SK-N-SH (cell line): Measurements from ENCODE around the gene IGSF23. TPM values are rescaled to one million over a fixed set of nuclear protein-coding genes. Genes with fewer than 3 reads are reported as not detected.

ENCODE experiments used
- CTCF ChIA-PET: fragments of 300-600, 350-600 bp; formaldehyde crosslinking; extraction: SDS; loops from one replicate; lab custom pipeline; 2021; lab: Yijun Ruan, JAX
- POLR2A ChIA-PET: fragments of 350-600 bp; sonication (Branson Sonifier 250); formaldehyde crosslinking; extraction: SDS; loops from one replicate; lab custom pipeline; 2020; ENCODE audit warnings: antibody characterized with exemption, inconsistent platforms; lab: Yijun Ruan, JAX
- DNase-seq: peaks from one replicate; pipeline ENCODE4 v3.0.0; 2012
- H2AFZ ChIP-seq: fragments of 200-600 bp; sonication (generic); 2 replicates; pipeline ENCODE4 v1.8.1; 2016; ENCODE audit warnings: antibody characterized with exemption, mild to moderate bottlenecking, low read depth
- H3F3A ChIP-seq: fragments of 200-600 bp; sonication (generic); replicated peaks from 2 replicates; pipeline ENCODE3; 2016; ENCODE audit warnings: antibody characterized with exemption, mild to moderate bottlenecking; ENCODE audit not compliant: insufficient read depth
- H3K27ac ChIP-seq, 2 experiments: fragments of 200-500 bp in 1 of 2; fragments of 200-600 bp in 1 of 2; sonication (Bioruptor generic) in 1 of 2; sonication (generic), shearing (Covaris generic) in 1 of 2; 2 replicates each; pipeline versions ENCODE4 v1.5.1 to v1.6.1; 2014 to 2016; ENCODE audit warnings: low read depth in 2 of 2, inconsistent platforms in 1 of 2, low read length in 1 of 2, mild to moderate bottlenecking in 1 of 2, mixed read lengths in 1 of 2
- H3K27me3 ChIP-seq: fragments of 200-600 bp; sonication (generic), shearing (Covaris generic); 2 replicates; pipeline ENCODE4 v1.6.1; 2016; ENCODE audit warnings: mixed run types; ENCODE audit not compliant: insufficient read depth
- H3K36me3 ChIP-seq, 2 experiments: fragments of 200-500 bp in 1 of 2; fragments of 200-600 bp in 1 of 2; sonication (Bioruptor generic) in 1 of 2; sonication (generic) in 1 of 2; replicated peaks in 1 of 2; 2 replicates each; pipeline versions ENCODE3 to v1.5.1; 2014 to 2016; ENCODE audit warnings: low read length in 1 of 2, mild to moderate bottlenecking in 1 of 2; ENCODE audit not compliant: insufficient read depth in 2 of 2, control insufficient read depth in 1 of 2
- H3K4me1 ChIP-seq, 2 experiments: fragments of 200-500 bp in 1 of 2; fragments of 200-600 bp in 1 of 2; sonication (Bioruptor generic) in 1 of 2; sonication (generic), shearing (Covaris generic) in 1 of 2; 2 replicates each; pipeline versions ENCODE4 v1.5.1 to v1.6.1; 2014 to 2016; ENCODE audit warnings: low read depth in 1 of 2, low read length in 1 of 2, mixed run types in 1 of 2; ENCODE audit not compliant: insufficient read depth in 2 of 2, control insufficient read depth in 1 of 2
- H3K4me2 ChIP-seq: fragments of 200-600 bp; sonication (generic), shearing (Covaris generic); 2 replicates; pipeline ENCODE4 v1.6.1; 2017; ENCODE audit warnings: mixed run types
- H3K4me3 ChIP-seq, 2 experiments: fragments of 200-500 bp in 1 of 2; fragments of 200-600 bp in 1 of 2; sonication (Bioruptor generic) in 1 of 2; sonication (generic), shearing (Covaris generic) in 1 of 2; 2 replicates each; pipeline versions ENCODE4 v1.5.1 to v1.8.1; 2014 to 2016; ENCODE audit warnings: low read depth in 2 of 2, inconsistent platforms in 1 of 2, low read length in 1 of 2, mild to moderate bottlenecking in 1 of 2, mixed read lengths in 1 of 2, moderate library complexity in 1 of 2
- H3K79me2 ChIP-seq: fragments of 200-600 bp; sonication (generic); 2 replicates; pipeline ENCODE4 v1.8.1; 2017; ENCODE audit warnings: mild to moderate bottlenecking; ENCODE audit not compliant: insufficient read depth
- H3K9ac ChIP-seq: fragments of 200-600 bp; sonication (generic); 2 replicates; pipeline ENCODE4 v1.6.1; 2017; ENCODE audit warnings: mixed run types
- H3K9me2 ChIP-seq: fragments of 200-600 bp; sonication (generic); 2 replicates; pipeline ENCODE4 v1.6.1; 2017; ENCODE audit warnings: mixed run types
- H3K9me3 ChIP-seq: fragments of 200-600 bp; sonication (generic); 2 replicates; pipeline ENCODE4 v1.6.1; 2017; ENCODE audit warnings: mixed run types, mild to moderate bottlenecking, moderate library complexity
- H4K20me1 ChIP-seq: fragments of 200-600 bp; sonication (generic); 2 replicates; pipeline ENCODE4 v1.6.1; 2017; ENCODE audit warnings: mild to moderate bottlenecking, mixed run types; ENCODE audit not compliant: insufficient read depth
- EP300 ChIP-seq, 2 experiments: IDR thresholded peaks; 2 replicates each; pipeline versions ENCODE4 v1.4.0 to v1.6.1; 2012; ENCODE audit warnings: borderline replicate concordance in 1 of 2, low read depth in 1 of 2, low read length in 1 of 2
- EZH2phosphoT487 ChIP-seq: fragments of 200-600 bp; sonication (generic); IDR thresholded peaks from 2 replicates; pipeline ENCODE4 v1.6.1; 2017; ENCODE audit warnings: low read depth, mixed run types, mild to moderate bottlenecking, antibody characterized with exemption, moderate library complexity, borderline replicate concordance
- FOSL2 ChIP-seq: IDR thresholded peaks from 2 replicates; pipeline ENCODE4 v1.4.0; 2012; ENCODE audit warnings: low read depth, mild to moderate bottlenecking, moderate library complexity, borderline replicate concordance
- FOXJ3 ChIP-seq: sonication (generic); formaldehyde crosslinking; IDR thresholded peaks from 2 replicates; pipeline ENCODE4 v1.5.1; 2020; ENCODE audit warnings: mild to moderate bottlenecking, missing genetic modification reagents
- FOXM1 ChIP-seq: IDR thresholded peaks from 2 replicates; pipeline ENCODE4 v1.4.0; 2012; ENCODE audit warnings: low read depth, mild to moderate bottlenecking
- JUND ChIP-seq: IDR thresholded peaks from 2 replicates; pipeline ENCODE4 v1.4.0; 2012
- MEF2A ChIP-seq: IDR thresholded peaks from 2 replicates; pipeline ENCODE4 v1.4.0; 2012; ENCODE audit warnings: low read depth, borderline replicate concordance
- MXI1 ChIP-seq: IDR thresholded peaks from 2 replicates; pipeline ENCODE4 v1.6.1; 2012; ENCODE audit warnings: mild to moderate bottlenecking, low read depth, low read length, improper control_type of control experiment
- NRF1 ChIP-seq: IDR thresholded peaks from 2 replicates; pipeline ENCODE4 v1.6.1; 2012; ENCODE audit warnings: low read depth, mild to moderate bottlenecking, low read length
- RAD21 ChIP-seq: IDR thresholded peaks from 2 replicates; pipeline ENCODE4 v1.6.1; 2012; ENCODE audit warnings: mild to moderate bottlenecking, low read length
- RCOR1 ChIP-seq: fragments of 150-350 bp; IDR thresholded peaks from 2 replicates; pipeline ENCODE4 v1.6.1; 2017; ENCODE audit warnings: antibody characterized with exemption, low read length
- SIN3A ChIP-seq: IDR thresholded peaks from 2 replicates; pipeline ENCODE4 v1.6.1; 2012; ENCODE audit warnings: low read depth, mild to moderate bottlenecking, low read length, moderate library complexity, borderline replicate concordance
- SMC3 ChIP-seq: IDR thresholded peaks from 2 replicates; pipeline ENCODE4 v1.6.1; 2012; ENCODE audit warnings: low read depth, low read length, improper control_type of control experiment
- TAF1 ChIP-seq: IDR thresholded peaks from 2 replicates; pipeline ENCODE4 v1.6.1; 2012; ENCODE audit warnings: low read depth, mild to moderate bottlenecking, low read length, moderate library complexity, borderline replicate concordance
- TEAD4 ChIP-seq: IDR thresholded peaks from 2 replicates; pipeline ENCODE4 v1.4.0; 2012; ENCODE audit warnings: mild to moderate bottlenecking, borderline replicate concordance; ENCODE audit not compliant: insufficient read depth
- WGBS: methylation state at CpG from one replicate; pipeline ENCODE4 v1.1.6; 2017; ENCODE audit warnings: low lambda C conversion rate; 5-methylcytosine and 5-hydroxymethylcytosine counted together
- polyA plus RNA-seq, 3 experiments: library from polyadenylated mRNA; depleted of rRNA; stranded (reverse); fragments of >200 nt; gene quantifications; 2 replicates each; pipeline ENCODE4 v1.2.3, GENCODE V29; 2012
- TF ChIP-seq, protein P1 (sequence below): IDR thresholded peaks from 2 replicates; pipeline ENCODE4 v1.6.1; 2012; ENCODE audit warnings: mild to moderate bottlenecking, low read depth, low read length, moderate library complexity
- TF ChIP-seq, protein P2 (sequence below): fragments of 150-350 bp; IDR thresholded peaks from 2 replicates; pipeline ENCODE4 v1.6.1; 2016; ENCODE audit warnings: mild to moderate bottlenecking, low read depth, low read length

The IGSF23 gene
- polyA plus RNA-seq, 1 of the 3 experiments (the other 2 are of a cell fraction), result 0.08 TPM

DNA sequence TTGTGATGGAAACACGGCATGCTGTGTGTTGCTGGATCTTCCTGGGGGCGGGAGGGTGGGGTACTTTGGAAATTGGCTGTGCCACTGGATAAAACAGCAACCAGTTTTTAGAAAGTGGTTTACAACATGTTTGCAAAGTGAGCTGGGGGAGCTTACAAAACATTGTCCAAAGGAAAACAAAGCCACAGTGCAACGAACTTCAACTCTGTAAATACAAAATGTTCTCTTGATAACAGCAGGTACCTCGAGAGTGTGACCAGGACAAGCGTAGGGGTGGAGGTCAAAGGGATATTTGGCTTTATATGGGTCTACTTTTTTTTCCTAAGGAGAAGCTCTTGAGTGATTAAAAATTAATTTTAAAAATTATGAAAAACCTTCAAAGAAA, 2.5 kb downstream of the IGSF23 start:
- ChIA-PET CTCF (interaction anchor here (0.6 to 1.4 kb wide), 3 partner anchors 18 to 45 kb away, joined by 3 to 4 read pairs (median 3); no protein-coding TSS in a partner anchor), POLR2A (no interaction called here)
- 60% methylated on average over 5 of the region's 5 CpGs for WGBS
- no peak overlapping the region for H2AFZ ChIP-seq
- H3K27me3 ChIP-seq, result no peaks in the 10 kb centered on the region
- no peak overlapping the region for H3K9ac ChIP-seq
- H3K9me2 ChIP-seq, result no peaks in the 10 kb centered on the region
- no peaks in the 10 kb centered on the region for H3K9me3 ChIP-seq
- no peaks in the 10 kb centered on the region for H3K36me3 ChIP-seq
- H3K79me2 ChIP-seq, result no peaks in the 10 kb centered on the region
- H4K20me1 ChIP-seq, result no peaks in the 10 kb centered on the region
- TF ChIP-seq FOXM1 (no peak), MEF2A (no peak), FOSL2 (no peak), FOXJ3 (CRISPR knock-in tag) (no peak), SMC3 (no peak), TEAD4 (no peak), JUND (no peak), SIN3A (no peak), RCOR1 (no peak)
- TF ChIP-seq, protein P1, sequence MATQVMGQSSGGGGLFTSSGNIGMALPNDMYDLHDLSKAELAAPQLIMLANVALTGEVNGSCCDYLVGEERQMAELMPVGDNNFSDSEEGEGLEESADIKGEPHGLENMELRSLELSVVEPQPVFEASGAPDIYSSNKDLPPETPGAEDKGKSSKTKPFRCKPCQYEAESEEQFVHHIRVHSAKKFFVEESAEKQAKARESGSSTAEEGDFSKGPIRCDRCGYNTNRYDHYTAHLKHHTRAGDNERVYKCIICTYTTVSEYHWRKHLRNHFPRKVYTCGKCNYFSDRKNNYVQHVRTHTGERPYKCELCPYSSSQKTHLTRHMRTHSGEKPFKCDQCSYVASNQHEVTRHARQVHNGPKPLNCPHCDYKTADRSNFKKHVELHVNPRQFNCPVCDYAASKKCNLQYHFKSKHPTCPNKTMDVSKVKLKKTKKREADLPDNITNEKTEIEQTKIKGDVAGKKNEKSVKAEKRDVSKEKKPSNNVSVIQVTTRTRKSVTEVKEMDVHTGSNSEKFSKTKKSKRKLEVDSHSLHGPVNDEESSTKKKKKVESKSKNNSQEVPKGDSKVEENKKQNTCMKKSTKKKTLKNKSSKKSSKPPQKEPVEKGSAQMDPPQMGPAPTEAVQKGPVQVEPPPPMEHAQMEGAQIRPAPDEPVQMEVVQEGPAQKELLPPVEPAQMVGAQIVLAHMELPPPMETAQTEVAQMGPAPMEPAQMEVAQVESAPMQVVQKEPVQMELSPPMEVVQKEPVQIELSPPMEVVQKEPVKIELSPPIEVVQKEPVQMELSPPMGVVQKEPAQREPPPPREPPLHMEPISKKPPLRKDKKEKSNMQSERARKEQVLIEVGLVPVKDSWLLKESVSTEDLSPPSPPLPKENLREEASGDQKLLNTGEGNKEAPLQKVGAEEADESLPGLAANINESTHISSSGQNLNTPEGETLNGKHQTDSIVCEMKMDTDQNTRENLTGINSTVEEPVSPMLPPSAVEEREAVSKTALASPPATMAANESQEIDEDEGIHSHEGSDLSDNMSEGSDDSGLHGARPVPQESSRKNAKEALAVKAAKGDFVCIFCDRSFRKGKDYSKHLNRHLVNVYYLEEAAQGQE, result no peak
- no peak overlapping the region for H3K27ac ChIP-seq
- DNase-seq, result no peak
- H3K4me3 ChIP-seq, result no peak overlapping the region
- H3K4me2 ChIP-seq, result no peak overlapping the region
- no peaks in the 10 kb centered on the region; a peak in 1 of 4 replicates for H3K4me1 ChIP-seq
- peaks cover 10% of the 10 kb centered on the region for H3F3A ChIP-seq

DNA sequence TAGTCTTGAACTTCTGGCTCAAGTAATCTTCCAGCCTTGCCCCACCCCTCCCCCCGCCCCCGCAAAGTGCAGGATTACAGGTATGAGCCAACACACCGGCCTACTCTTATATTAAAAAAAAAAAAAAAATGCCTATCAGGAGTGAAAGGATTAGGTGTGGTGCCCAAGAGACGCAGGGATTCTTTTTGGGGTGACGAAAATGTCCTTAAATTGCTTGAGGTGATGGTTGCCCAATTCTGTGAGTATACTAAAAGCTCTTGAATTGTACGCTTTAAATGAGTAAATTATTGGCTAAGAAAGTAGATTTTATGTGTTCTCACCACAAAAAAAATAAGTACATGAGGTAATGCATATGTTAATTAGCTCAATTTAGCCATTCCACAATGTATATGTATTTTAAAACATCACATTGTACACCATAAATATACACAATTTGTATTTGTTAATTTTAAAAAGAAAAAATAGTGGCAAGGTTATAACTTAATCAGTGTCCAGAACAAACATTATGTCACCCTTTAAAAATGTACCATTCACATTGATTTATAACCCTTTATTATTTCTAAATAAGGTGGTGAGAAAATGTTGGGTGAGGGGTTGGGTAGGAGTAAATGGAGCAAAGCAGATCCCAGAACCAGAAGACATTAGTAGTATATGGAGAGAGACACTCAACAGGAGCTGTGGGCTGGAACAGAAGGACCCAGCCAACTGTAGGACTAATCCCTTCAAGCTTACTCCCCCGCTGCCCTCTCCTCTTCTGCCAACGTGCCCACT, 3.9 kb downstream of the IGSF23 start:
- H3K9ac ChIP-seq, result no peak overlapping the region
- DNase-seq, result no peak
- H3K79me2 ChIP-seq, result no peaks in the 10 kb centered on the region
- H2AFZ ChIP-seq, result peak overlapping the region; percentile 41; the same call in 1 of the 2 replicates
- H3K4me2 ChIP-seq, result no peak overlapping the region
- H3K4me1 ChIP-seq, result no peaks in the 10 kb centered on the region; a peak in 1 of 4 replicates
- H3K9me2 ChIP-seq, result no peaks in the 10 kb centered on the region
- no peak overlapping the region for H3K4me3 ChIP-seq
- no peaks in the 10 kb centered on the region for H3K27me3 ChIP-seq
- H3F3A ChIP-seq, result peaks cover 10% of the 10 kb centered on the region
- 62% methylated on average over 8 of the region's 8 CpGs for WGBS
- ChIA-PET CTCF (interaction anchor here (1.0 to 1.6 kb wide), 5 partner anchors 16 to 106 kb away, joined by 3 to 8 read pairs (median 3); no protein-coding TSS in a partner anchor), POLR2A (no interaction called here)
- H3K9me3 ChIP-seq, result no peaks in the 10 kb centered on the region
- no peak overlapping the region for H3K27ac ChIP-seq
- H3K36me3 ChIP-seq, result no peaks in the 10 kb centered on the region
- no peaks in the 10 kb centered on the region for H4K20me1 ChIP-seq
- TF ChIP-seq FOSL2, result no peak
- TF ChIP-seq RAD21, result no peak
- TF ChIP-seq FOXM1, result no peak
- TF ChIP-seq SMC3, result no peak
- TF ChIP-seq EZH2phosphoT487, result no peak
- no peak for TF ChIP-seq NRF1
- TF ChIP-seq, protein P2, sequence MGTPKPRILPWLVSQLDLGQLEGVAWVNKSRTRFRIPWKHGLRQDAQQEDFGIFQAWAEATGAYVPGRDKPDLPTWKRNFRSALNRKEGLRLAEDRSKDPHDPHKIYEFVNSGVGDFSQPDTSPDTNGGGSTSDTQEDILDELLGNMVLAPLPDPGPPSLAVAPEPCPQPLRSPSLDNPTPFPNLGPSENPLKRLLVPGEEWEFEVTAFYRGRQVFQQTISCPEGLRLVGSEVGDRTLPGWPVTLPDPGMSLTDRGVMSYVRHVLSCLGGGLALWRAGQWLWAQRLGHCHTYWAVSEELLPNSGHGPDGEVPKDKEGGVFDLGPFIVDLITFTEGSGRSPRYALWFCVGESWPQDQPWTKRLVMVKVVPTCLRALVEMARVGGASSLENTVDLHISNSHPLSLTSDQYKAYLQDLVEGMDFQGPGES, result no peak
- TF ChIP-seq, protein P1, result no peak
- no peak for TF ChIP-seq MXI1
- no peak for TF ChIP-seq TAF1
- TF ChIP-seq SIN3A, result no peak
- TF ChIP-seq EP300 (IDR thresholded peaks at IDR 0.05; ENCODE audit: borderline replicate concordance in 1 of 2, low read depth in 1 of 2, low read length in 1 of 2), result no peak
- no peak for TF ChIP-seq FOXJ3 (CRISPR knock-in tag)
